NCI-H345 treated with DMSO at 0.1 percent for 48 hours (cell line): ENCODE results near the gene PGGT1B.
A peak's percentile ranks its signal among the peaks of the same experiment; 100 is the strongest.

Source experiments
- DNase-seq: peaks from one replicate; lab custom pipeline; 2025; ENCODE audit not compliant: unreplicated experiment; lab: John Stamatoyannopoulos, UW

The PGGT1B gene

GRCh38 chr5:115262321-115263077 lies at the start of gene PGGT1B:
PGGT1B (minus strand) TSS chr5:115262877; CDS start chr5:115262851, 26 bp downstream.
- DNase-seq = peak; percentile 45

GRCh38 chr5:115309751-115310370 lies 47.2 kb upstream of the PGGT1B start:
- DNase-seq = peak; percentile 41

DNA sequence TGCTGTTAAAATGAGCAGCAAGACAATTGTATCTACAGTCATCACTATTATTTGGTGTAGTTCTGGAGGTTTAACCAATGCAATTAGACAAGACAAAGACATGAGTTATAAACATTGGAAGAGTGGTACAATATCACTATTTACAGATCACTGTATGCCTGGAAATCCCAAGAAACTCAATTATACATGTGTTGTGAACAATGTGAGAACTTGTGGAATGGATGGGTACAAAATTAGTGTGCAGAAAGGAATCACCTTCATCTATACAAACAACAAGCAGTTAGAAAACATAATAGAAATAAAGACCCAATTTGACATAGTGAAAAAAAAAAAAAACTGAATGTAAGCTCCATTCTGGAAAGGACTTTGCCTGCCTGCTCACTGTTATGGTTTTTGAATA lies 46.1 kb upstream of the PGGT1B start:
- DNase-seq = no peak

GRCh38 chr5:115306011-115306536 lies 43.4 kb upstream of the PGGT1B start:
- no peak for DNase-seq

DNA sequence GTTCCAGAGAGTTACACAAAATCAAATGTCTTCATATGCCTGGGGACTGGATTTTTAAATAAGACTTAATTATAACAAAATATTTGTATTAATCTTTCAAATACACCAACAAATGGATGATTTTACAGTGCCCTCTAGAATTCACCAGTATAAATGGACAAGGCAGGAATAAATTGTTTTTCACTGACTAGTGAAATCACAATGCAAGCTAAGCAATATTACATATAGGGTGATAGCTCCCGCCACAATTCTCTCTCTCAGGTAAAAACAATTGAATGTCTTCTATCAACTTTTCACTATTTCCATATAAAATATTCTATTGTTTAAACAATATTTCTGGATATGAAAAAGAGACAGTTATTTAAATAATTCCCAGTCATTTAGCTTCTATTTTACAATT lies 41.8 kb upstream of the PGGT1B start:
- no peak for DNase-seq

DNA sequence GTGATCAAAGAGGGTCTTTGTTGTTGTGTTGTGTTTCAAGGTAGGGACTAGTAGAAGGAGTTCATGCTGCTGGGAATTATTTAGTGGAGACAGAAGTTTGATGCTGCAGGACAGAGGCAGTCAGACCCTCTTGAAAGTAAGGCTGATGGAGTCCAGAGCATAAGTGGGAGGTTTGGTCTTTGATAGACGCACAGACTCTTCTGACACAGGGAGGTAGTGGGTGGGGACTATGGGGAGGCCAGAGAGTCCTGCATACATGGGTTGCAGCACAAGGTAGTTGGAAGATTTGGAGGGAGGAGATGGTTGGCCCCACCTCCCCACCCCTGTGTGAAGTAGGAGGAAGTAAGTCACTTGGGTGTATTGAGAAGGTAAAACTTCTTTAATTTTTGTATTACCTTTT lies 36.1 kb upstream of the PGGT1B start:
- no peak for DNase-seq

- DNase-seq = no peak
Observed at GRCh38 chr5:115297031-115297430, 34.4 kb upstream of the PGGT1B start.

- peak; percentile 33 for DNase-seq
Observed at GRCh38 chr5:115296124-115297022, 33.7 kb upstream of the PGGT1B start, which contains the start of gene CCDC112. CCDC112 (minus strand) TSS chr5:115296654; CDS start chr5:115296543, 111 bp downstream.

GRCh38 chr5:115295777-115296123 lies 33.1 kb upstream of the PGGT1B start:
- peak; percentile 30 for DNase-seq

GRCh38 chr5:115291397-115291796 lies 28.7 kb upstream of the PGGT1B start:
- DNase-seq = no peak

DNA sequence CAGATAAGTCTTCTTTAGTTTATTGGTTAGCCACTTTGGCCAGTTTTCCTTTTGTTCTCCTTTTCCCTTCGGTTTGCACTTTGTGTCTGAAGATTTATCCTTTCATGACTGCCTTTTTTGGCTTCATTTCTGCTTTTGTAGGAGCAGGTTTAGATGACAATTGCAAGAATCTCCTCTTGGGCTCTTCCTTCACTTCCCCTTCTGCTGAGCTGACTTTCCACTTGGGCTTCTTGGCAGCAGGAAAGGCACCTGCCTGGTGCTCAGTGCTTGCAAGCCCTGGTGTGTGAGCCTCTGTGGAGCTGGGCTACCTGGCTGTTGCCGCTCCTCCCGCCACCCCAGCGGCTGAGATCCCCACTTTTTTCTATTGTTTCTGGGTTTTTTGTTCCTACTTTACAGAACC lies 26.4 kb upstream of the PGGT1B start:
- DNase-seq = no peak

DNA sequence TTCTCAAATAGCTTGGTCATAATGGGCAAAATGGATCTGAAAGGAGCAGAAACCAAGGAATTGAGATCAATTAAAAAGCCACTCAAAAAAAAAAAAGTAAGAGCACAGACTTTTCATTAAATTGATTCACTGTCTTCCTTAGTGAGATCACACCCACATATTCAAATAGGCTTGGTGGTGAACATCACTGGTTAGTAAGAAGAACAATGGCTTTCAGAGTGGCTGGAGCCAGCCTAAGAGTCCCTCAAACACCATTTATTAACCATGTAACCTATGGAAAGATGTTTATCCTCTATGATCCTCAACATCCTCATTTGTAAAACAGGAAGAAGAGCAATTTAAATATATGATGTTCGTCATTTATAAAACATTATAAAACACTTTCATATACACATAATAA lies 21.3 kb upstream of the PGGT1B start:
- no peak for DNase-seq

GRCh38 chr5:115282131-115282530 lies 19.5 kb upstream of the PGGT1B start:
- DNase-seq = no peak

DNA sequence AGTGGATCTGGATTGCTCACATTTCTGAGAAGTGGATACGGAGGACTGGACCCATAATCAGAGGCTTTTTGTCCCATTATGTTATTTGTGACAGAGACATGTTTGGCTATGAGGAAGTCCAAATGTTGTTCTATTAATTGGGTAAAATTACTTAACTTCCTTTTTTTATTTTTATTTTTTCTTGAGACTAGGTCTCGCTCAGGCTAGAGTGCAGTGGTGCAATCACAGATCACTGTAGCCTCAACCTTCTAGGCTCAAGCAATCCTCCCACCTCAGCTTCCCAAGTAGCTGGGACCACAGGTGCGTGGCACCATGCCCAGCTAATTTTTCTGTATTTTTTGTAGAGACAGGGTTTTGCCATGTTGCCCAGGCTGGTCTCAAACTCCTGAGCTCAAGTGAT lies 11.9 kb upstream of the PGGT1B start:
- DNase-seq = no peak

GRCh38 chr5:115272297-115272958 lies 9.8 kb upstream of the PGGT1B start:
- no peak for DNase-seq

DNA sequence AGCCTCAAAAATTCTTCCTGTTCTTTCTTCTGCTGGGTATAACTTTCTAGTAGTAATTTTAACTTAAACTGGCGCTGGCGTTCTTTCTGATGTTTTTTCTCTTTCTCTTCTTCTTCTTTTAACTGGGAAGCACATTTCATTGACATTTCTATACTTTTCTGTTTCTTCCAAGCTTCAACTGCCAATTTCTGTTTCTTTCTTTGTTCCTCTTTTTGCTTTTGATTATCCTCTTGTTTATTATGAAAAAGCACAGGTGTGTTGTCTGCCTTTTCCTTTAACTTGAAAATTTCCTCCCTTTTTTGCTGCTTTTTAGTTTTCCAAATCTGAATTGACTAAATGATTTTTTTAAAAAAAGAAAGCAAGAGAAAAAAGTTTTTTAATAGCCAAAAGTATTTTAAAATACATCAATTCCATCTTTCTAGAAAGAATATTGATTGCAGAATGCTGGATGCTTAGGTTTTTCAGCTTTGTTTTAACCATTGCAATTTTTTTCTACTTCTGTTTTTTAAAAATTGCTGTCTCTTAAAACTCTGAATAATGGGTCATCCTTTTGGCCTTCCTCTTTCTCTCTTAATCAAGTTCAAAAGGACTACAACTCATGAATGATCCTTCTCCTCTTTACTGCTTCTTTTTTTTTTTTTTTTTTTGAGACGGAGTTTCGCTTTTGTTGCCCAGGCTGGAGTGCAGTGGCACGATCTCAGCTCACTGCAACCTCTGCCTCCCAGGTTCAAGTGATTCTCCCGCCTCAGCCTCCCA lies 8.8 kb upstream of the PGGT1B start:
- DNase-seq = no peak

- DNase-seq = no peak
Observed at GRCh38 chr5:115267617-115268016, 4.9 kb upstream of the PGGT1B start.

- no peak for DNase-seq
Observed at GRCh38 chr5:115265220-115265619, 2.5 kb upstream of the PGGT1B start.

DNA sequence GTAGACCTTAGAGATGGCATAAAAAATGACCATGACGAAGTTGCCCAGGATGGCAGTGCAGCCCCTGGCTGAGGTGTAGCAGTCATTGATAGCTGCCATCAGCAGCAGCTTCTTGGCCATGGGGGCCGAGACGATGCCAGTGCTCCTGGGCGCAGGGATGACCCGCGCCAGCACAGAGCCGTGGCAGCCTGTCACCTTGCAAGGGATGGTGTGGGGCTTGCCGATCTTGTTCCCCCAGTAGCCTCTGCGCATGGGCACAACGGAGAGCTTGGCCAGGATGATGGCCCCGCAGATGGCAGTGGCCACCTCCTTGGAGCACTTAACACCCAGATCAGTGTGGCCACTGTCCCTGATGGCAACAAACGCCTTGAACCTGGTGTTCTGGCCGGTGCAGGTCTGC lies 2.1 kb upstream of the PGGT1B start:
- DNase-seq = no peak

GRCh38 chr5:115263078-115263380 lies 352 bp upstream of the PGGT1B start:
- DNase-seq = no peak

- no peak for DNase-seq
Observed at GRCh38 chr5:115262011-115262320, 711 bp downstream of the PGGT1B start.
